ENCODE results near the gene ST3GAL3. TPM values are rescaled to one million over a fixed set of nuclear protein-coding genes. Genes with fewer than 3 reads are reported as not detected.

The ST3GAL3 gene
- total RNA-seq, 1 donor from 2014 or later: 11.4 TPM

GRCh38 chr1:43814401-43814800, 107.1 kb downstream of the ST3GAL3 start:
- peaks cover 5% of the 10 kb centered on the region for H3K36me3 ChIP-seq (ENCODE audit: insufficient read depth, low read length)
- no peak overlapping the region for H2AFZ ChIP-seq (ENCODE audit: low read depth, low read length)
- no peak overlapping the region for H3K9ac ChIP-seq (ENCODE audit: low read length)
- peaks cover 29% of the 10 kb centered on the region for H3K36me3 Mint-ChIP-seq (ENCODE audit: low read depth, unreplicated experiment)
- no peak overlapping the region for H3K4me2 ChIP-seq (ENCODE audit: low read length)
- no peak overlapping the region for H3K27ac ChIP-seq (ENCODE audit: low read depth, low read length)
- H3K79me2 ChIP-seq (ENCODE audit: insufficient read depth, low read length): no peaks in the 10 kb centered on the region
- FAIRE-seq: no peak
- no peaks in the 10 kb centered on the region for H3K9me3 ChIP-seq (ENCODE audit: insufficient read depth, low read depth, low read length)
- peaks cover 9% of the 10 kb centered on the region for H3K9me3 Mint-ChIP-seq (ENCODE audit: unreplicated experiment)
- no peaks in the 10 kb centered on the region for H3K27me3 ChIP-seq (ENCODE audit: insufficient read depth, low read length)
- TF ChIP-seq EZH2 (IDR thresholded peaks at IDR 0.05; ENCODE audit: insufficient read depth, low read length): no peak
- H4K20me1 ChIP-seq (ENCODE audit: insufficient read depth, low read length): peaks cover 3% of the 10 kb centered on the region
- DNase-seq (ENCODE audit: low read depth): no peak
- H3K4me1 ChIP-seq (ENCODE audit: insufficient read depth, low read length): no peaks in the 10 kb centered on the region
- no peaks in the 10 kb centered on the region for H3K27me3 Mint-ChIP-seq (ENCODE audit: low read depth, unreplicated experiment)
- H3K27ac Mint-ChIP-seq (ENCODE audit: unreplicated experiment): no peak overlapping the region
- no peak overlapping the region for H3K4me3 Mint-ChIP-seq (ENCODE audit: unreplicated experiment)
- no peaks in the 10 kb centered on the region for H3K4me1 Mint-ChIP-seq (ENCODE audit: low read depth, unreplicated experiment)
- H3K4me3 ChIP-seq (ENCODE audit: insufficient read depth, low read depth, low read length): no peak overlapping the region

GRCh38 chr1:43817304-43817939, 110.1 kb downstream of the ST3GAL3 start:
- Histone ChIP-seq H3K4me3 (ENCODE audit: insufficient read depth, low read depth, low read length) (no peak overlapping the region), H3K4me1 (ENCODE audit: insufficient read depth, low read length) (peaks cover 13% of the 10 kb centered on the region), H3K9me3 (ENCODE audit: insufficient read depth, low read depth, low read length) (no peaks in the 10 kb centered on the region), H2AFZ (ENCODE audit: low read depth, low read length) (no peak overlapping the region), H3K36me3 (ENCODE audit: insufficient read depth, low read length) (peaks cover 7% of the 10 kb centered on the region), H3K27me3 (ENCODE audit: insufficient read depth, low read length) (no peaks in the 10 kb centered on the region), H3K9ac (ENCODE audit: low read length) (no peak overlapping the region), H3K79me2 (ENCODE audit: insufficient read depth, low read length) (no peaks in the 10 kb centered on the region), H3K27ac (ENCODE audit: low read depth, low read length) (no peak overlapping the region), H3K4me2 (ENCODE audit: low read length) (no peak overlapping the region), H4K20me1 (ENCODE audit: insufficient read depth, low read length) (no peaks in the 10 kb centered on the region)
- H3K27ac Mint-ChIP-seq (ENCODE audit: unreplicated experiment): no peak overlapping the region
- no peak overlapping the region for H3K4me3 Mint-ChIP-seq (ENCODE audit: unreplicated experiment)
- FAIRE-seq: no peak
- H3K36me3 Mint-ChIP-seq (ENCODE audit: low read depth, unreplicated experiment): peaks cover 34% of the 10 kb centered on the region
- H3K27me3 Mint-ChIP-seq (ENCODE audit: low read depth, unreplicated experiment): no peaks in the 10 kb centered on the region
- no peak for DNase-seq (ENCODE audit: low read depth)
- H3K9me3 Mint-ChIP-seq (ENCODE audit: unreplicated experiment): peaks cover 13% of the 10 kb centered on the region
- H3K4me1 Mint-ChIP-seq (ENCODE audit: low read depth, unreplicated experiment): peaks cover 14% of the 10 kb centered on the region
- TF ChIP-seq CTCF (IDR thresholded peaks at IDR 0.05; ENCODE audit: insufficient read depth, low read depth, low read length) (no peak), EZH2 (IDR thresholded peaks at IDR 0.05; ENCODE audit: insufficient read depth, low read length) (no peak)

- Mint-ChIP-seq H3K4me1 (ENCODE audit: low read depth, unreplicated experiment) (peaks cover 18% of the 10 kb centered on the region), H3K27ac (ENCODE audit: unreplicated experiment) (no peak overlapping the region), H3K4me3 (ENCODE audit: unreplicated experiment) (no peak overlapping the region), H3K36me3 (ENCODE audit: low read depth, unreplicated experiment) (peaks cover 34% of the 10 kb centered on the region), H3K9me3 (ENCODE audit: unreplicated experiment) (peaks cover 13% of the 10 kb centered on the region), H3K27me3 (ENCODE audit: low read depth, unreplicated experiment) (no peaks in the 10 kb centered on the region)
- no peak overlapping the region for H3K9ac ChIP-seq (ENCODE audit: low read length)
- FAIRE-seq: no peak
- H2AFZ ChIP-seq (ENCODE audit: low read depth, low read length): no peak overlapping the region
- H3K4me2 ChIP-seq (ENCODE audit: low read length): no peak overlapping the region
- H3K27ac ChIP-seq (ENCODE audit: low read depth, low read length): no peak overlapping the region
- H3K36me3 ChIP-seq (ENCODE audit: insufficient read depth, low read length): peaks cover 7% of the 10 kb centered on the region
- H3K27me3 ChIP-seq (ENCODE audit: insufficient read depth, low read length): no peaks in the 10 kb centered on the region
- H3K9me3 ChIP-seq (ENCODE audit: insufficient read depth, low read depth, low read length): no peaks in the 10 kb centered on the region
- H3K4me3 ChIP-seq (ENCODE audit: insufficient read depth, low read depth, low read length): no peak overlapping the region
- H3K4me1 ChIP-seq (ENCODE audit: insufficient read depth, low read length): peaks cover 16% of the 10 kb centered on the region
- TF ChIP-seq EZH2 (IDR thresholded peaks at IDR 0.05; ENCODE audit: insufficient read depth, low read length): no peak
- no peak for TF ChIP-seq CTCF (IDR thresholded peaks at IDR 0.05; ENCODE audit: insufficient read depth, low read depth, low read length)
- H3K79me2 ChIP-seq (ENCODE audit: insufficient read depth, low read length): no peaks in the 10 kb centered on the region
- no peaks in the 10 kb centered on the region for H4K20me1 ChIP-seq (ENCODE audit: insufficient read depth, low read length)
- DNase-seq (ENCODE audit: low read depth): no peak
Measured at GRCh38 chr1:43818691-43819090, 111.4 kb downstream of the ST3GAL3 start.

Measured in astrocyte (in vitro differentiated cells and primary cell).